GM18951 (cell line): Measurements from ENCODE around the gene LPP.

ENCODE experiments used
- POLR2A ChIP-seq: IDR thresholded peaks from 4 replicates; pipeline ENCODE4 v1.6.1; 2011; ENCODE audit warnings: mild to moderate bottlenecking; ENCODE audit not compliant: insufficient read length, insufficient read depth; ENCODE audit errors: extremely low read depth
- in situ Hi-C: fragments of 300-500 bp; cut with MboI; formaldehyde crosslinking; loops from one replicate; pipeline ENCODE4 v1.12.0; 2022; ENCODE audit warnings: low sequenced_read_pairs, mixed read lengths, inconsistent platforms; ENCODE audit not compliant: unreplicated experiment

The LPP gene

DNA sequence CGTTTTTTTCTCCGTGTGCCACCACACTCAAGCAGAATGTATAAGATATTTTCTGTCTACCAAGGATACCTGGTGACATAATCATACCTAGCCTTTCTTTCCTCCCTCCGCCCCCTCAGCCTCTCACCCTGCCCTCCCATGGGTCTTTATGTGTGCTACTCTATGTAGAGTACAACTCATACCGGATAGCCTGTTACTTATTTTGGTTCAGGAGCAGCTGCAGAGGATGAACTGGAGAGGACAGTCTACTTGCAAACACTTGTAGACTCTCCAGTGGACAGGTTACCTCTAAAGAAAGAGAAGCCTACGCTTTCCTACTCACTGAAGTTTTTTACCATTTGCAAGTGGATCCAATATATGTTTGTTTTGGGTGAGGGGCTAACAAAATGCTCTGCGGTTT lies 671.9 kb downstream of the LPP start:
- in situ Hi-C loops: no loop called here
- no peak for TF ChIP-seq POLR2A

DNA sequence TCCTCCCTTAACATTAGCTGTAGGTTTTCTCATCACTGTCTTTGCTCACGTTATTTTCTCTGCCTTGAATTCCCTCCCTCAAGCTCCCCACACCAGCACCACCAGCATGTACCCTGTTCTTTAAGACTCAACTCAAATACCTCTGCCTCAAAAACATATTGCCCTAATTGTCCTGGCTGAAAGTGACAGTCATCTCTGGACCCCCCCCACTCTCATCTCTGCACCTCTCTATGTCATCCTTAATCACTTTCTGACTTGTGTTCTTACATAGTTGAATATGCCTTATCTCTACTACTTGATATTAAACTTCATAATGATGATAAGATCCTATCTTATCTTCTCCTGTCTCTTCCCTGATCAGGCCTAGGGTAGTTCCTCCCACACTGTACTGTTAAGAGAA lies 672.6 kb downstream of the LPP start:
- in situ Hi-C loops: no loop called here
- no peak for TF ChIP-seq POLR2A

DNA sequence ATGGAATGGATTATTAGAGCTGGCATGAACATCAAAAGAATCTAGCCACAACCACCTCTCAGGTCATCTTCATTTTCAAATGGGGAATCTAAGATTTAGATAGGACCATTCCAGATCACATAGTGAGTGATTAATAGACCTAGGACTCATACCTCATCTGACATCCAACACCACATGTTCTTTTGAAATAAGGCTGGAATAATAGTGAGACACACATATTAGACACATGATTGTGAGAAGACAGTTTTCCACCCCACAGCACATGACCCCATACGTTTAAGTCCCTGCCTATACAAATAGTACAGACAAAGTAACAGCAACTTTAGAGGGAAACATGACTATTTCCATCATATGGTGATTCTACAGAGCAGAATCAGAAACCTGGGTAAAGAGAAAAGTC lies 673.1 kb downstream of the LPP start:
- no peak for TF ChIP-seq POLR2A
- in situ Hi-C loops: no loop called here

DNA sequence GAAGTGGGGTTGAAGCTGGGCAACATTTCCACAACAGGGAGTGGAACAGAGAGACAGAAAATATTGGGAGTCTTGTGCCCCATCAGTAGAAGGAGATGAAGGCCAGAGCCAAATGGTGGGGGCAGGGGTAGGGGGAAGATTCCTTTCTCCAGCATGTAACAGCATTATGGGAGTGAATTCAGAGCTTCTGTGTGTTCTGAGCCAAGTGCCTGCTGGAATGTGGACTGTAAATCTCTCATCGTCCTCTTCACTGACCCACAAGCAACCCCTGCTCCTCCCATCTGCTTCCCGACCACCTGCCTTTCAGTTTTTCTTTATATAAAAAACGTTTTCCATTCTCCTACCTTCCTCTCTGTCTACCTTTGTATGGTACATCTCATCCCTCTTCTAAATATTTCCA lies 673.6 kb downstream of the LPP start:
- in situ Hi-C loops: no loop called here
- TF ChIP-seq POLR2A: no peak

DNA sequence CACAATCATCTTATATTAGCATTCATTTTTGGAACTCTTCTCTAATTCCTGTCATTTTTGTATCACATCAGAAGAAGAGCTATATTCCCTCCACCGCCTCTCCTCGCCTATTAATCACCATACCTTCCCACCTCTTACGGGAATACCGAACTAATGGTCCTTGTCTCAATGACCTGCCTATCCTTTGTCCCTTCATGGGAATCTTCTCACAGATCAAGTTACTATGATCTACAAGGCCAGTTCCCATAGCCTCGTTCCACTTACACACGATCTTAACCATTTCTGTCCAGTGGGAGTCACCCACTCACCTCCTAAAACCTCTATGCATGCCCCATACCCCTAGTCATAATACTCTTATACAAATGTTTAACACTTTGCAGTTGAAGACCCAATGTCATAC lies 675.2 kb downstream of the LPP start:
- in situ Hi-C loops: no loop called here
- no peak for TF ChIP-seq POLR2A

DNA sequence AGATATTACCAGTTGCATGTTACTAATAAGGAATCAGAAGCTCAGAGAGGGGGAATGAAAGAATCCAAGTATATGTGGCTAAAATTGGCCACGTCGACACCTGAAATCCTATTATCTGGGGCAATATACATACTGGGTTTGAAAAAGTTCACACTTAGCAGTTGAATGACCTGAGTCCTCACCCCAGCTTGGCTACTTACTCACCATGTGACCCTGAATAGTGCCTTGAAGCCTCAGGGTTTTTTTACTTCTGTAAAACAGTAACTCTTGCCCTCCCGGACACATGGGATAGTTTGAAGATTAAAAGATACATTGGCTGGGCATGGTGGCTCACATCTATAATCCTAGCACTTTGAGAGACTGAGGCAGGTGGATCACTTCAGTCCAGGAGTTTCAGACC lies 675.6 kb downstream of the LPP start:
- TF ChIP-seq POLR2A: no peak
- in situ Hi-C loops: no loop called here

DNA sequence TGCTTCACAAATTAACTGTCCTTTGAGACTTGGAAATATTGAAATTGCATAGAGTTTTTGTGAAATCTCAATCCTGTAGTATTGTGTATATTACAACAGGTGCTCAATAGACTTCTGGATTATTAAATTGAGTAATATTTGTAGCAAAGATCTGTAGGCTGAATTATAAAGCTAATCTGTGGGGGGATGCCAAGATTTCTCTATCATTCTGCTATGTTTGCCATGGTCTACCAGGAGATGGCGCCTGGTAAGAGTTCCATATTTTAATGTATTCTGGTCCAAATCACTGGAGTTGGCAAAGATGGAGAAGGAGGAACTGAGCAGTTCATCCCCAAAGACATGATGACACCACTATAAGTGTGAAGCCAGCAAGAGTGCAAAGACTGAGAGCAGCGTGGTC lies 676.9 kb downstream of the LPP start:
- in situ Hi-C loops: no loop called here
- no peak for TF ChIP-seq POLR2A

DNA sequence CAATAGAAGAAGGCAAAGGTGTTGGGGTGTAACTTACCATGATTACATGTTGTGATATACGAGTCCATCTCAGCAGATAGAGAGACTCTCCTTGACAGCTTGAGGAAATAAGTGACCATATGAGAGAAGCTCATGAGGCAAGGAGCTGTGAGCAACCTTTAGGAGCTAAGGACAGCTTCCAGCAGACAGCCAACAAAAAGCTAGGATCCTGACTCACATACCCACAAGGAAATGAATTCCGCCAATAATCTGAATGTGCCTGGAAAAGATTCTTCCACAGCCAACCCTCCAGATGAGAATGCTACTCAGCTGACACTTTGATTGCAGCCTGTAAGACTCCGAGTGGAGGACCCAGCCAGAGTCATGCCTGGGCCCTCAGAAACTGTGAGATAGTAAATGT lies 678.2 kb downstream of the LPP start:
- in situ Hi-C loops: no loop called here
- TF ChIP-seq POLR2A: no peak

DNA sequence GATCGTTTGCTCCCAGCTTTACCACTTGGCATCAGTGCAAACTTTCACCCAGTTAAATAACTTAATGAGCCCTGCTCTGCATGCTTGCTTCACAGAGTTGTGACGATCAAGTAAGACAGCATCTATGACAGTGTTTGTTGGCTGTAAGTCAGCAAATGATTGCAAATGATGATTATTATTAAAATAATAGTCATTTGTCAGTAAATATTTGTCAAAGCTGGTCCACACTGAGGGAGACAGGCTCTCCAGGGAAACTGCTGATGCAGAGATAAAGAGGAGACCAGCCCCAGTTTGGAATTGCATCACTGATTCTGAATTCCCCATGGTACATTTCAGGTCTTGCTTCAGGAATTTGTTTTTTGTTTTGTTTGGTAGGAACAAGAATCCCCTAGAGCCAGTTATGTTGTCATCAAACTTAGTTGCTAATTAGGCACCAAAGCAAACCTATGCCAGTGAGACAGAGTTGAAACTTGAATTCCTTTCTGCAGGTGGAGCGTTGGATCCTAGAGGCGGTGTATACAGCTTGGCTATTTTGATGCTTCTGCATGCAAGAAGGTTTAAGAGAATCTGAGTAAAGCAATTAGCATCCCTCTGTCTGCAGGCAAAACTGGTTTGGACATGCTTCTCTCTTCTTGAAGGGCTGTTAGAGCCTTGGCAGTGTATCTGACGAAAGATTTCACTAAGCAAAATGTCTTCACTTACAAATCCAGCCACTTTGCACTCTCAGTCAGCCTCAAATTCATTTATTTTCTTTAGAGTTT lies 679.2 kb downstream of the LPP start:
- in situ Hi-C loops: no loop called here

DNA sequence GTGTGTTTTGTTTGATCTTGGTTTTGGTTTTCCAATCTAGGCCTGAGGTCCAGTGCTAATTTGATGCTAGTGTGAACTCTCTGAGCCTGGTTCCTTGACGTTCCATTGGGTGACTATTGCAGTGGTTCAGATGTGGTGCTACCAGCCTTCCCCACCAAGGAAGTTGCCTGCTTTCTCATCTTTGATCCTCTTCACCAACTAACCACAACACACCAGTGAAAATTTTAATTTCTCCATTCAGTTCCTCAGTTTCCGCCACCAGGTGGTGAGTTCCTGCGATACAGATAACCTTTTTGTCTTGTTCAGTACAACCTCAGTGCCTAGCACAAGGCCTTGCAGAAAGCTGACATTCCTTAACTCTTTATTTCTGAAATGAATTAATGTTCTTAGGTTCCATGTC lies 680.4 kb downstream of the LPP start:
- in situ Hi-C loops: no loop called here
- no peak for TF ChIP-seq POLR2A

More for the DNA sequence above, 679.2 kb downstream of the LPP start:
- no peak for TF ChIP-seq POLR2A

DNA sequence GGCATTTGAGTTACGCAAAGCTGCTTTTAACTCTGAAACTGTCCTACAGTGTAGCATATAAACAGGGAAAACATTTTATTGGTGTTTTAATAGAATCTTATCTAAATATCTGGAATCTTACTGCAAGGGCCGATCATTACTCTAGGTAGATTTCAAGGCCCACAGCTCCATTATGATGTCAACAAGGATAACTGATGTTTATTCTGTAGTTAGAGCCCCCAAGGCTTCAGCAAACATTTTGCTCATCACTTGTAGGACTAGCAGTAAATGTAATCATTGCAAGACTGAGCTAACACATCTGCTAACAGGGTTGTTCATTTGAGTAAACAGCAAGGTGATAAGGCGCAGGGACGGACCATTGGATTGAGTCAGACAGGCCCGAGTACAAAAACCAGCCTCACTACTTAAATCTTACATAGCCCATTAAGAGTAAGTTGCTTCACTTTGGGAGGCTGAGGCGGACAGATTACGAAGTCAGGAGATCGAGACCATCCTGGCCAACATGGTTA lies 685.3 kb downstream of the LPP start:
- in situ Hi-C loops: no loop called here
- no peak for TF ChIP-seq POLR2A

DNA sequence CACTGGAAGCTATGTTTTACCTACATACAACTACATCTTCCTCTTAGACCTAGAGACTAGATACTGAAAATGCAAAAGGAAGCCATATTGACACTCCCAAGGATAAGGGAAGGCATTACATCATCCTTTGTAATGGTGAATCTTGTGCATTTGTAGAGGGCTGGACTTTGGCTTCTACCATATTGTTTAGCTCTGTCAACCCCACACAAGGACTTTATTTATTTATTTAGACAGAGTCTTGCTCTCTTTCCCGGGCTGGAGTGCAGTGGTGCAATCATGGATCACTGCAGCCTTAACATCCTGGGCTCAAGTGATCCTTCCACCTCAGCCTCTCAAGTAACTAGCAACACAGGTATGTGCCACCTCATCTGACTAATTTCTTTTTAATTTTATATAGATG lies 686.3 kb downstream of the LPP start:
- in situ Hi-C loops: no loop called here
- TF ChIP-seq POLR2A: no peak

DNA sequence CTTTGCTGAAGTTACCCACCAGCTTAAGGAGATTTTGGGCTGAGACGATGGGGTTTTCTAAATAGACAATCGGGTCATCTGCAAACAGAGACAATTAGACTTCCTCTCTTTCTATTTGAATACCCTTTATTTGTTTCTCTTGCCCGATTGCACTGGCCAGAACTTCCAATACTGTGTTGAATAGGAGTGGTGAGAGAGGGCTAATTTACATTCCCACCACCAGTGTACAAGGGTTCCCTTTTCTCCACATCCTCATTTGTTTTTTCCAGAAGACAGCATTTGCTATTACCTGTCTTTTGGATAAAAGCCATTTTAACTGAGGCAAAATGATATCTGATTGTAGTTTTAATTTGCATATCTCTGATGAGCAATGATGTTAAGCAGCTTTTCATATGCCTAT lies 687.9 kb downstream of the LPP start:
- TF ChIP-seq POLR2A: no peak
- in situ Hi-C loops: no loop called here

DNA sequence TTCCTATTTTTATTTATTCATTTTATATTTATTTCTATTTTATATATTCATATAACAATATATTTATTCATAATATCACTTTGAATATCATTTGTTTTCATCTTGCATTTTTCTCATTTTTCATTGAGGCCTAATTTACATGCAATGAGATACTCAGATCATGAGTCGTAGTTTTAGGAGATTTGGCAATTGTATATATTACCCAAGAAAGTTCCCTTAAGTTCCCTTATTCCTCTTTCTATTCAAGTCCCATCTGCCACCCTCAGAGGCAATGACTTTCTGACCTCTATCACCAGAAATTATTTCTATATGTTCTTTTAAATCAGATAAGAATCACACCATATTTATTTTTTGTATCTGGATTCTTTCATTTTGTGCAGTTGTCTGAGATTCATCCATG lies 688.7 kb downstream of the LPP start:
- no peak for TF ChIP-seq POLR2A
- in situ Hi-C loops: no loop called here
